AG04449 (cell line): ENCODE results near the gene GJD4.

Source experiments
- CTCF ChIA-PET: fragments of 350-600 bp; formaldehyde crosslinking; extraction: SDS; loops from one replicate; lab custom pipeline; 2021; ENCODE audit warnings: antibody characterized with exemption; lab: Yijun Ruan, JAX
- POLR2A ChIA-PET: fragments of 400-600, 350-600 bp; formaldehyde crosslinking; extraction: SDS; loops from one replicate; lab custom pipeline; 2020; ENCODE audit warnings: antibody characterized with exemption, inconsistent platforms; lab: Yijun Ruan, JAX
- DNase-seq: peaks from one replicate; pipeline ENCODE4 v3.0.0-alpha.2; 2010; ENCODE audit warnings: low read depth, low spot score
- H3K4me3 ChIP-seq: 2 replicates; pipeline ENCODE4 v1.5.1; 2011; ENCODE audit warnings: low read depth, mild to moderate bottlenecking, control low read depth, low read length
- CTCF ChIP-seq: IDR thresholded peaks from one replicate; pipeline ENCODE4 v1.5.1; 2011; ENCODE audit warnings: mild to moderate bottlenecking, moderate library complexity, low read length, control low read depth, inconsistent platforms; ENCODE audit not compliant: insufficient read depth; ENCODE audit errors: missing control alignments

GJD4 gene

DNA sequence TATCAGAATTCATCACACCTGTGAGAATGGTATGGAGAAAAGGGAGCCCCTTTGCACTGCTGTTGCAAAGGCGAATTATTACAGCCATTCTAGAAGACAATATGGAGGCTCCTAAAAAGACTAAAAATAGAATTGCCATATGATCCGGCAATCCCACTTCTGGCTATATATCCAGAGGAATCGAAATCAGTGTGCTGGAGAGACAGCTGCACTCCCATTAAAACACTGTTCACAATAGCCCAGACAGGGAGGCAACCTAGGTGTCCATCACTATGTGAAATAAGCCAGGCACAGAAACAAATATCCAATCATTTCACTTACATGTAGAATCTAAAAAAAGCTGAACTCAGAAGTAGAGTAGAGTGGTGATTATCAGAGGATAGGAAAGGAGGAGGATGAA lies 26.0 kb upstream of the GJD4 start:
- H3K4me3 ChIP-seq: no peak overlapping the region
- TF ChIP-seq CTCF: no peak
- ChIA-PET POLR2A (no interaction called here), CTCF (interaction anchor here (1.0 to 4.2 kb wide), 6 partner anchors 10 to 35 kb away, joined by 3 to 32 read pairs (median 5); no protein-coding TSS in a partner anchor)
- DNase-seq: no peak

GRCh38 chr10:35579726-35580422 lies 25.3 kb upstream of the GJD4 start:
- TF ChIP-seq CTCF: no peak
- ChIA-PET CTCF (interaction anchor here (0.5 to 4.2 kb wide), 8 partner anchors 9 to 1321 kb away, joined by 3 to 32 read pairs (median 4); no protein-coding TSS in a partner anchor), POLR2A (interaction anchor here (1.1 kb wide), 1 partner anchor 17 kb away, joined by 3 read pairs; no protein-coding TSS in a partner anchor)
- no peak for DNase-seq
- H3K4me3 ChIP-seq: no peak overlapping the region

- POLR2A ChIA-PET: interaction anchor here (1.1 kb wide), 1 partner anchor 17 kb away, joined by 3 read pairs; no protein-coding TSS in a partner anchor
- H3K4me3 ChIP-seq: no peak overlapping the region
- DNase-seq: no peak
- no peak for TF ChIP-seq CTCF
- CTCF ChIA-PET: interaction anchor here (0.7 to 4.2 kb wide), 3 partner anchors 9 to 34 kb away, joined by 3 to 32 read pairs (median 12); no protein-coding TSS in a partner anchor
Measured at GRCh38 chr10:35580423-35580770, 24.7 kb upstream of the GJD4 start.

GRCh38 chr10:35581655-35582054 lies 23.5 kb upstream of the GJD4 start:
- POLR2A ChIA-PET: no interaction called here
- TF ChIP-seq CTCF: no peak

DNA sequence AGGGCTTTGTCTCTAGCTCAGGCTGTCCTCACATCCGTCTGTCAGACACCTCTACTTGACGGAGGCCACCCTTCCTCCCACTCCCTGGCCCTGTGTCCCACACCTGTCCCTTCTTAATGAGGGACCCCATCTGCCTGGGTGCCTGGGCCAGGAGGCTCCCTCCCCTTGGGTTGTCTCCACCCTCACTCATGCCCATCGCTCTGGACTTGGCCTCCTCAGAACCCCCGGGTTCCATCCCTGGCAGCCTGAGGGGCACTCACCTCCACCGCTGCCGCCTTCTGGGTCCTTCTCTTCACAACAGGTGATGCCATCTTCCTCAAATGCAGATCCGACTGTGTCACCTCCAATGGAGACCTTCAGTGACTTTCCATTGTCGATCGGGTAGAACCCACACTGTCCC lies 20.2 kb upstream of the GJD4 start:
- no peak for TF ChIP-seq CTCF
- DNase-seq: no peak
- no peak overlapping the region for H3K4me3 ChIP-seq
- POLR2A ChIA-PET: no interaction called here
- CTCF ChIA-PET: interaction anchor here (1.3 to 1.5 kb wide), 2 partner anchors 9 to 22 kb away, joined by 3 to 4 read pairs; no protein-coding TSS in a partner anchor

More at GRCh38 chr10:35581655-35582054, 23.5 kb upstream of the GJD4 start:
- H3K4me3 ChIP-seq: no peak overlapping the region
- no peak for DNase-seq
- CTCF ChIA-PET: interaction anchor here (1.3 to 4.2 kb wide), 2 partner anchors 19 to 1198 kb away, joined by 3 to 32 read pairs; no protein-coding TSS in a partner anchor

GRCh38 chr10:35585356-35585755 lies 19.8 kb upstream of the GJD4 start:
- ChIA-PET CTCF (no interaction called here), POLR2A (no interaction called here)
- DNase-seq: no peak
- TF ChIP-seq CTCF: no peak
- H3K4me3 ChIP-seq: no peak overlapping the region
